NCI-H2227 treated with DMSO at 0.1 percent for 48 hours (cell line): ENCODE results near the gene ASXL3.

Source experiments
- DNase-seq: peaks from one replicate; lab custom pipeline; 2025; lab: John Stamatoyannopoulos, UW

ASXL3 gene

DNA sequence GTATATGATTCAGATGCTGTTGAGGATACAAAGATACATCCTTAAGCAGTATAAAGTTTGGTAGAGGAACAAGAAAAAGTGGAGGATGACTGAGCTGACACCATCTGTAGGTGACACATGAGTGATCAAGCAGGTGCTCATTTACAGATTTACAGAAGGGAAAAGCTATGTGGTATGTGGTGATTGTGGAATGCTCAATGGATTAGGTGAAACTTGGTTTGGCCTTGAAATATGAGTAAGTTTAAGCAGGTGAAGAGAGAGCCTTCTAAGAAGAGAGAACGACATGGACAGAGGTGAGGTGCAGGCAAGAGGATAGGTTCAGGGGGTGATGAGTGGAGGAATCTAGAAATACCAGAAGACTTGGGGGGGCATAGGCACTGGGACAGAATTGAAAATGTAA lies 5.9 kb downstream of the ASXL3 start:
- no peak for DNase-seq

DNA sequence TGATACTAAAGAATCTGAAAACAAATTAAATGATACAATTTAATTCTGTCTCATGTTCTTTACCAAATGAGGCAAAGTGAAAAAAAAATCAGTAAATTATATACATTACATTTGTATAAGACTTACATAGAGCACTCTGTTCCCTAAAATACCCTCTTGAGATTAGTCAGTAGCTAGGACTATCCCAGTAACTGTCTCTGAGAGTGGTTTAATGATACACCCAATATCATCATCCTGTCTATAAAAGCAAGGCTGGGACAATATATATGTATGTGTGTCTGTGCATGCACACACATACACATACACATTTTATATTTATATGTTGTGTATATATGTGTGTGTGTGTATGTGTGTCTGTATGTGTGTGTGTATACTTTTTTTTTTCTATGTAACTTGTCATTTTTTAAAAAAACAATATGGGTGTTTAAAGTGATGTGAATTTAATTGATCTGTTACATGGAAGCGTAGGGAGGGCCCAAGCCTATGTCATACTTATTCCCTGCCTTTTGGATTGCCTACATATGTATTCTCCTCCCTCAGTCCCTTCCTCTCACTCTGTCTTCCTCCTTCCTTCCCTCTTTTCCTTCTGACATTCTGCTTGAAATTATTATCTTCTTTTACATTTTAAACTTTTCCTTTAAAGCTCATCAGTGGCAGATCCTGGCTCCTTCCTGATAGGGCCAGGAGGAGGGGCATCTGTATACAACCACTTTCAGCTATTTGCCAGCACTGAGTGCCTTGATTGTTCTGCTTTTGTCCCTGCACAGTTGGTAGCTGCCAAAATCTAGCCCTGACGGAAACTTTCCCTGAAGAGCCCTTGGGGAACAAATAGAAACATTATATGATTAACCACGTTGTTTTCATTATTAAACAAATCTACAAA lies 6.8 kb downstream of the ASXL3 start:
- no peak for DNase-seq

DNA sequence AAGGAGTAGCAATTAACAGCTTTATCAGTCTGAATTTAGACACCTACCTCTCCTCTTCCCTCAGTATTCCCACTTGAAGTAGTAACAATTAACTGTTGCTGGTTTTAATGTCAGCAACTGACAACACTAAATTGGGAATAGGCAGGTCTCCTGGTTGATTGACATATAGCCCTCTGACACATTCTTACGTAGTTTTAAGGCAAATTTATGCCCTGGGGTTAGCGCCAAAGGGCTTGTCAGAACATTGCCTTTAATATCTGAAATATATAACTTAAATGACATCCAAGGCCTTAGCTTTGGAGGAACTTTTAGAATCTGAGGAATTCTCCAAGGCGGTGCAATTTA lies 7.4 kb downstream of the ASXL3 start:
- DNase-seq = no peak

DNA sequence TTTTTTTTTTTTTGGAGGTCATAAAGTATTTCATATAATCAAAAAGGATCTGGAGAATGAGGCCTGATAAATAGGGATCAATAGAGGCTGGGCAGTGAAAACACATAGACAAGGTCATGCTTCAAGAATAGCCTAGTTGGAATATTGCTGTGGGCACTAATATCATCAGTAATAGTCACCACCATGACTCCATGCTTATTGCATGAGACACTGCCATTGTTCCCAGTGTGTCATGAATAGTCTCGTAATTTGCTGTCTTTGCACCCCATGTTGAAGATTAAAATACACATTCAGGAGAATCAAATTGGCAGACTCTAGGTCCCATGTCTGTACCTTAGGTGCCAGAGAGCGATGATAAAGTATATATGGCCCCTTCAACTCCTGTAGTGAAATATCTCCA lies 10.3 kb downstream of the ASXL3 start:
- no peak for DNase-seq

DNA sequence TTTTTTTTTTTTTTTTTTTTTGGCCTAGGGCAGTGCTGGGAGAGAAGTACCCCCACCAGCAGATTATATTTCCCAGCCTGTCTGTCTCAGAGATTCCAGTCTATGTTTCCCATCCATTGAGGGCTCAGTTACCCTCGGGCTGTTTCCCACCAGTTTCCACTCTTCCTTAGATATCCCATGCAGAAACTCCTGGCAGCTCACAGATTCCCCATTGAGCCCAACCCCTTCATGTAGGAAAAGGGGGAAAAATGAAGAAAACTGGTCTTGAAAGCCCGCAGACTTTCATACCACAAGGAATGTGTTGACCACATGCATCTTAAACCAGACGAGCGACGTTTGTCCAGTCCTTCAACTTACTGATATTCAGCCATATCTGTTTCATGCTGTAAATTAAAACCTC lies 15.2 kb downstream of the ASXL3 start:
- no peak for DNase-seq

DNA sequence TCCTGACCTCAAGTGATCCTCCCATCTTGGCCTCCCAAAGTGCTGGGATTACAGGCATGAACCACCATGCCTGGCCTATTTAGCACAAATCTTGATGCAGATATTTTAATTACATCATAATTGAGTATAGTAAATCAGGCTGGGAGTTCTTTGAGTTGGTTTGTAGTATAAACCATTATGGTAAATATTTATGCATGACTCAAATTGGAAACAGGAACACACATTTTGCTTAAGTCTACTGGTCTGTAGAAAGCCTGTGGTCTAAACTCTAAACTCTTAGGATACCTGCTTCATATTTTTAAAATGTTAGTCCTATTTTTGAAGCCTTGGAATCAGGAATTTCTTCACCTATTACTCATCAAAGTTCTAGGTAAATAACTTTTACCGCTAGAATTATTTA lies 16.8 kb downstream of the ASXL3 start:
- no peak for DNase-seq

DNA sequence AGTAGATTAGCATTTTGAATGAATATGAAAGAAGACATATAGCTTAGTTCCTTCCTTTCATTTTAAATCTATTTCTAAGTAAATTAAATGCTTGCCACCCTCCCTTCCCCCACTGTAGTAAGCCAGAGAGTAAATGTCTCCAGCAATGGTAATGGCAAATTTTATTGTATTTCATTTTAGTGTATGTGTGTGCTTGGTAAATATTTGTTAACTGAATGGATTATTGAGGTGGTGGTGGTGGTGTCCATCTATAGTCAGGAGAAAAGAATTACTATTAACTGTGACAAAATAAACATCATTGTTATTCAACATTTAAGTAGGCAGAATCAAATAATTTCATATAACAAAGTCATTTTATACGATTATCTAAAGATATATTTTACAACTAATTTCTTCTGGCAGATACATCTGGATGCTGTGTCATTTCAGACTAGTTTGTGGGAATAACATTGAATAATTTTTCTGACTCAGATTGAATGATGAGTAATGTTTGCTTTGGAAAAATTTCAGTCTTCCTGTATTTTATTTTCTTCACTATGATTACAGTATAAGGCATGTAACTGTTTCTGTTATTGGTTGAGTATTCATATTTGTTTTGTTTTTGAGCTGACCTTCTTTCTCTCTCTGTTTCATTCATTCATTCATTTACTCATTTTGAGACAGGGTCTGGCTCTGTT lies 18.3 kb downstream of the ASXL3 start:
- no peak for DNase-seq

DNA sequence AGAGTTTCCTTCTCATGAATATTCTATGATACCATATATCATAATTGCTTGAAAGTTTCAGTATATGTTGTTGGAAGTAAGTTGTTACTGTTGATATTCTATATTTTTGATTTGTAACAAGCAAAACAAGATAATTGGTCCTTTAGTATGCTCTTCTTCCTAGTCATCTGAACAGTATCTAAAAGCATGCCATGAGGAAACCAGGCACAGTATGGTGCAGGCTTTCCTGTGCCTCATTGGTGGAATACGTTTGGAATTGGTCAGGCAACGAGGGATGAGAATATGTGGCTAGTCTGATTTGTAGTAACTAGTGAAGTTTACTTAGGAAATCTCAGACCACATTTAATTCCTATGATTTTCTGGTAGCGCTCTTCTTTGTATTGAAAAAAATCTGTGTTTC lies 22.8 kb downstream of the ASXL3 start:
- DNase-seq = no peak

DNA sequence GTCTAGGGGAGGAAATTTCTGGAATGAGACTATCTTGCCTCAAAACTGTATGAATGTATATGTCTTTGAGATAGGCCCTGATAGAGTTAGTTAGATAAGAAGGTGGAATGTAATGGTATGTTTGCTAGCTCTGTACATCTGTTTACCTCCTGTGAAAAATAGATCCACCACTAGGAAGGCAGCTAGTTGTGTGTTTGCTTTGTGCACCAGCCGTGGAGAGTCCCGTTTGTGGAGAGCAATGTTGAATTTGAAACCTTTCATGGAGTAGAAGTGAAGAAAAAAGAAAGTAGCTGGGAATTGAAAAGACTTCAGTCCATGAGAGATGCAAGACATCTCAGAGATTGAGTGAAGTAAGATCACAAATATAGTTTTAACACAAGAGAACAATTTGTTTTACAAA lies 25.4 kb downstream of the ASXL3 start:
- DNase-seq = no peak

DNA sequence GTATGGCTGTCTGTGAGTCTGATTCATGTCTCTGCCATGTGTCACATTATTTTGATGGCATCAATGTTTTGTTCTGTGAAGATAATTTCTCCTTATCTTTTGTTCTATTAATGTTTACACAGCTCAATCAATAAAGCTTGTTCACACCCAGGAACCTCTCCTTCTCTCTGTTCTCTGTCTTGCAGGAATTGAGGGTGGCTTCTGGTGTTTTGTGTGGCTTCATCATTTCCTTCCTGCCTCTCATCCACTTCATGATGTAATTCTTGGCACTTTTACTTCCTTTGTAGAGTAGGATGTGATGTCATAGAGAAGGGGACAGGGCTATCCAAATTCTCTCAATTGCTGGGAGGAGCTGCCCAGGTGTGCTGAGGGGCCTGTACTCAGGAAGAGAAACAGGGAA lies 27.2 kb downstream of the ASXL3 start:
- DNase-seq = no peak

DNA sequence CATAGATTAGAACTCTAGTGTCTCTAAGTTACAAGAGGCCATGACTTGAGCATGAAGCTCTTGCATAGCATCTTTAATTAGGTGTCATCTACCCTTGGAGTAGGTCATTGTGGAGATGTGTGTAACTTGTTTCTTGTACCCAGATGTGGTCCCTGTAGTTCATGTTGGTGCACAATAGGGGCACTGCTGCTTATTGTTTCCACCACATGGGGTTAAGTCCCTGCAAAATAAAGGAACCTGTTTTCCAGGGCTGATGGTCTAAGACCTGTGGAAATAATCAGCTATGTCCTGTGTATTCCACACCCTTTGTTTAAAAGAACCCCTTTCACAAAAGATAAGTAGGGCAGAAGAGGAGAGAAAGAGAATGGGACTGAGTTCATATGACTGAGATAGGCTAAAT lies 28.6 kb downstream of the ASXL3 start:
- no peak for DNase-seq

DNA sequence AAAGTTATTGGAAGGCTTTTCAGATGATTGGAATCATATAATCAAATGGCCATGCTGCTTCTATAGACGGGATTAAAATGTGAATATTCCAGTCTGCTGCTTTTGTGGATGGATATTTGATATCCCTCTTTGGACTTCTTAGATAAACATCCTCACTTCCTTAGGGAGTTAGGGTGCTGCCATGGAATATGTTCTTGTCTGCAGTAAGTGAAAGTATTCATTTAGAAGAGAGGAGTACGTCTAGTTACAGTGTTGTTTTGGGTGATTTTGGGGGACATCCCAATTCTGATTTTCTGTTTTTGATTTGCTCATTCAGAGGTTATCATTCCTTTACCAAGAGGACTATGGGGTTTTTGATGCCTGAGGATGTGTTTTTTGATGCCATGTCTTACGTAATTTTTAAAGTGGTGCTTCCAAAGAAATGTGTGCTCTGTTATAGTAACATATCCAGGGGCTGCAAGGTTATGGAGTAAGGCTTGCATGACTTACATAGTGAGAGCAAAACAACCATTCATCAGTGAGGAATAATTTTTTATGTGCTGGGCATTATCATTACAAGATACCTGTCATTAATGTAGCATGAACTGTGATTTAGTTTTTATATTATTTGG lies 33.6 kb downstream of the ASXL3 start:
- DNase-seq = no peak

DNA sequence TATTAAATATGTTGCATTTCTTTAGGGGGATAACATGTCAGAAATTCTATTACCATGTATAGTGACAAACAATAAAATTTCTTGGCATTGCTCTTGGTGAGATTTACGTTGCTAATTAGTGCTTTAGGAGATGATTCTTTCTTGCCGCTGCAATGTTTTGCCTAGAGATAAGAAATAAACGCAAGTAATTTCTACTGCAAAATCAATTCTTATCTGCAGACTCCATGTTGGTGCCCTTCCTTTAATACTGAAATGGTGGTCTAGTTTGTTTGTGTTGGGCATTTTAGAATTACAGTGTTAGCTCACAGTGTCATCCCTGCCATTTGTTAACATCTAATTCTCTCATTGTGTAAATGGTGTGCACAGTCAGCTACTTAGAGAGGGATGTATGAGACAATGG lies 34.6 kb downstream of the ASXL3 start:
- DNase-seq = no peak

DNA sequence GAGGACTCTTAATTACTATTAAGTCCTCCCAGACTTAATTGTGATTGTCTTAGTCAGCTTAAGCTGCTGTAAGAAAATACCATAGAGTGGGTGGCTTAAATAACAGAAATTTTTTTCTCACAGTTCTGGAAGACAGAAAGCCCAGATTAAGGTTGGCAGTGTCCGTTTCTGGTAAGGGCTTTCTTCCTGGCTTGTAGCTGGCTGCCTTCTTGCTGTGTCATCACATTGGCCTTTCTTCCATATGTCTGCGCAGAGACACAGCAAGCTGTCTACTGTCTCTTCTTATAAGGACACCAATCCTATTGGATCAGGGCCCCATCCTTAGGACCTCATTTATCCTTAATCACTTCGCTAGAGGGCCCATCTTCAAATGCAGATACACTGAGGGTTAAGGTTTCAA lies 38.5 kb downstream of the ASXL3 start:
- no peak for DNase-seq

DNA sequence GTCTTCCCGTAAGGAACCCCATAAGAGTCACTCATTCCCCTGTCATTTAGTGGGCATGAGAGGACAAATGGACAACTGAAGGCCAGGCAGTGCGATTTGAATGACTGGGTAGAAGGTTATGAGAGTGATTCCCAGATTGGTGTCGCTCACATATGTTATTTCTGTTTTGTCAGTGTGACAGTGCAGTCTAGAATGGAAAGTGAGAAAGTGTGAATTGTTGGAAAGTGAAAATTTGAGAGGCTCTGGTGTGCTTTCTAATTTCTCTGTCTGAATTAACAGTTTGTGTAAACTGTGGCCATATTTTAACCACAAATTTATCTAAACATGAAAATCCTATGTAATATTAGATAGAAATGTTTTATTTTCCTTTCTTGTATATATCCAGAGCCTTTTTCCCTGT lies 49.1 kb downstream of the ASXL3 start:
- no peak for DNase-seq

DNA sequence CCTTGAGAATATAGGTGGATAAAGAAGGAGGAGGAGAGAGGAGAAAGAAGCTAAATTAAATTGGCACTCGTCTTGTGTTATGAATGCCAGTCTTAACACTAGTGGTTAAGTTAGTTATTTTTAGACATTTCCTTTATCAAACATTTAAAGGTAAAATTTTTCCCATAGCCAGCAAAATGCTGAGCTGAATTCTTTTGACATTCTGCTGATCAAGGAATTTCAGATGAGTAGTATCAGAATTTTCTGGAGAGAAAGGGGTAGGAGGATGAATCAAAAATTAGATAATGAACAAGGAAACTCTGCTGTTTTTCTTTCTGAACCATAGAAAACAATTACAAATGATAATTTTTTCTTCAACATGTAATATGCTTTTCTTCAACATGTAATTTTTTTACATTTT lies 52.5 kb downstream of the ASXL3 start:
- DNase-seq = no peak

DNA sequence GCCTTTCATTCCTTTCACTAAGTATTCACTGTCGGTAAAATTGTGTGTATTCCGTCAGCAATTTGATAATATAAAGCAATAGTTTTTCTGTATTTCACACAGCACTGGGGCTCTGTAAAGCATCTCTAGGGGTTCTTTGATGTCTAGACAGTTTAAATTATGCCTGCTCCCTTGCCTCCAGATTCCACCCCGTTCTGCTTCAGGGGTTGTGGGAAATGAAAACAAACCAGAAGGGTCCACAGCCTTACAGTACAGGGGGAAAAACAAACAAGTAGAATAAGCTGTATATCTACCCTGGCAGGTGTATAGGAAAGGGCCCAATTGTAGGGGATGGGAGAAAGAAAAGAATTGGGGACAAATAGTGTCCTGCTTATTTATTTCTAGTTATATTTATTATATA lies 63.1 kb downstream of the ASXL3 start:
- no peak for DNase-seq

DNA sequence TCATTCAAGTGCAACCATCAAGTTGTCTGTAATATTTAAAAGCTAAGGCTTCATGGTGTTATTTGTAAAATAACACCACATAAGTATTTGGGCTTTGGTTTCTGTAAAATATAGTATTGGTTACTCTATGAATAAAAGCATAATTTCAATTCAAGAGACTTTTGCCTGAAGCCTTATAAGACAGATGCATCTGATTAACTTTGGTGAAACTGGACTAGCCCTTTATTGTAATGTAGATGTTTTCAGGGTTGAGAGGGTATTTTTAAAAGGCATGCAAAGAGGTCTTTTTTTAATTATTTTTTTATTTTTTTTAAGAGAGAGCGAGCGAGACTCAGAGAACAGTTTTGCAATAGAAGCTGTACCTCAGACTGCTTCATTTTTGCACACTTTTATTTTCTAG lies 66.5 kb downstream of the ASXL3 start:
- DNase-seq = no peak

DNA sequence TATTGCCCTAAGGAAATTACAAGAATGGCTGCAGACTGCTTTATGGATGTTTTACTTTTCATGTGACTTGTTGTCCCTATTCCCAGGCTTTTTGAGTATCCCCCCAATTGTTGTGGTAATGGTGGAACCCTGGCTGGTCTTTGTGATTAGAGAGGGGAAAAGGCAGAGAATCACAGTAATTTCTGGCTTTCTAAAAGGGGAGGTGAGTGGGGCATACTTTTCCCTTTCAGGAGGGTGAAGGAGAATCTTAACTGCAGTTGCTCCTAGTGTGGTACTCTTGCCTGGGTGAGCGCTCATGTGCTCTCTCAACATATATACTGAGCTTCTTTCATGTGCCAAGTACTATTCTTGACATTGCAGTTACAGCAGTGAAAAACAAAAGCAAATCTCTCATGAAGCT lies 69.3 kb downstream of the ASXL3 start:
- DNase-seq = no peak

DNA sequence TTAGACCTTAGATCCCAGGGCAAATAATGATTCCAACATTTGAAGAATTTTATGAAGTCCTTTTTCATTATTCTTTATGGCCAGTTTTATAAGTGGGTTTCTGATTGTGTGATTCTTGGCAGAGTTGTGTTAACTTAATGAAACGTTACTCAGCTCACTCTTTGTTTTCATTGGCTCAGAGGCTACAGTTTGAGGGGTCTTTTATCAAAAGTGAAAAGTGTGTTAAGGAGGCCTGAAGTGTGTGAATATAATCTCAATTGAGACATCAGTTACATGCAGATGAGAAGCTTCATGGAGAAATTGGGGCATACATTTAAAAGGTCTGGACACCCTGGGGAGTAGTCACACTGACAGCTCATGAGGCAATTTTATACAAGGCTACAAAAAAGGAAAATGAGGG lies 74.6 kb downstream of the ASXL3 start:
- DNase-seq = no peak

DNA sequence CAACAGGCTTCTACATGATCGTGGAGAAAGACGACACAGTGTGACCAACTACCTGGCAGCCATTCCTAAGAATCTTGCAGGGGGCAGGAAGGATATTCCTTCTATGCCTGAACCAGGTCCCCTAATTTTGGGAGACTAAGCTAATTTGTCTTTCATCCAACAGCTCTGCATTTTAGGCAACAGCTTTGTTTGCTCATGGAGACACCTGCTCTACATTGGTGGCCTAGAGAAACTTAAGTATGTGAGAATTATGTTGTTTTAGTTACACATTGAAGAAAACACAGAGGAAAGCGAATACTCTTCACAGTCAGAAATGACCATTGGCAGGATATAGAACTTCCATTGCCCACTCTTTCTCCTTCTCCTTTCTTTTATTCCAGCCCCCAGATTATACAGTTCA lies 75.2 kb downstream of the ASXL3 start:
- no peak for DNase-seq

DNA sequence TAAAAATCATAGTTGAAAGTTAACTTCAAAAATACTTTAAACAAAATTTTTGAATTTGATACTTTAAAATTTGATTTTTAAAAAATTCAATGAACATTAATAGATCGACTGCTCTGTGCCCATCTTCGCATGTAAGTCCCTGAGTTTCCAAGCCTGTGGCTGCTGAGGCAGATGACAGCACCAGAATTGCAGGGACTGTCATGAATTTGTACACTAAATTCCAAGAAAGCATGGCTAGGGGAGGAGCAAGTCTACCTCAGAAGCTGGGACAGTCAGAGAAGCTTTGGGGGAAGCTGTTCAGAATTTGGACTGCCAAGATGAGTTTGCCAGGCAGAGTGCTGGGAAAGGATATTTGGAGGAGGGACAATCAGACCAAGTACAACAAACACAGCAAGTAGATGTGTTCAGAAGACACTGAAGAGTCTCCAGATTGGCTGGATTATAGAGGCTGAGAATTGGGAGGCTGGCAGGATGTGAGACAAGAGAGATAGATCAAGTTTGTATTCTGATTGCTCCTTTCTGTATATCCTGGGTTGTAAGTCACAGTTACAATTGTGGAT lies 79.0 kb downstream of the ASXL3 start:
- DNase-seq = no peak

DNA sequence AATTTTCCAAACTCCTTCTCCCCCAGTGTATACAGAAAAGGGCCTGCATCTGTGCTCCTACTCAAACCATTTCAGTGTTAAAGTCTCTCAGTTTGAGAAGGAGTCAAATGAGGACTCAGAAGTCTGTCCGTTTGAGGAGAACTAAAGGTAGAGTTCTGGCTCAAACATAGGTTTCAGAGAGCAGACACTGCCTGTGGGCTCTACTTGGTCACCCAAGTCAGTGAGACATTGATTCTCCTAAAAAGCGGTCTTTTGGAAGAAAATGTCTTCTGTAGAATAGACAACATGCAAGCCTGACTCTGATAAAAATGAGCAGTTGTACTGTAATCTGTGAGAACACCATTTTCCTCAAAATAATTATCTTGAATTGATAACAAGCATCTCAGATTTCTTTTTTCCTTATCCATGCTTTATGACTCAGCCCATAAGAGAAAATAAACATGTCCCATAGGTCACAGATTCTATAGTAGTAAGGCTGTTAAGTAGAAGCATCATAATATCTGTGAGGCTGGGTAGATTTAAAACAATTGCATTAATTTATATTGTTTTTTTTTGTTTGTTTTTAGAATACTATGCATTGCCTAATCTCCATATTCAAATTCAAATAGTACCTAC lies 82.8 kb downstream of the ASXL3 start:
- DNase-seq = no peak
